Mesodermal cell (in vitro differentiated cells): Measurements from ENCODE around the gene SLAIN2.

ENCODE experiments used
- H3K27ac ChIP-seq: 2 replicates; pipeline ENCODE4 v1.7.0; 2013; ENCODE audit warnings: mild to moderate bottlenecking, low read depth, low read length, moderate library complexity; ENCODE audit not compliant: severe bottlenecking
- H3K36me3 ChIP-seq: 2 replicates; pipeline ENCODE4 v1.7.1; 2013; ENCODE audit warnings: mild to moderate bottlenecking, low read length, moderate library complexity; ENCODE audit not compliant: control insufficient read depth, insufficient read depth
- H3K4me1 ChIP-seq: one replicate; pipeline ENCODE4 v1.7.1; 2013; ENCODE audit warnings: mild to moderate bottlenecking, low read length; ENCODE audit not compliant: insufficient read depth, control insufficient read depth, poor library complexity, severe bottlenecking
- H3K4me3 ChIP-seq: 2 replicates; pipeline ENCODE4 v1.7.0; 2013; ENCODE audit warnings: low read length, control low read depth, mild to moderate bottlenecking; ENCODE audit not compliant: insufficient read depth, poor library complexity, severe bottlenecking; ENCODE audit errors: extremely low read depth
- H3K9me3 ChIP-seq: 2 replicates; pipeline ENCODE4 v1.7.1; 2013; ENCODE audit warnings: mild to moderate bottlenecking, low read length, moderate library complexity; ENCODE audit not compliant: control insufficient read depth
- WGBS, 2 experiments: methylation state at CpG; one replicate each; pipeline ENCODE4 v1.1.5; 2013; ENCODE audit warnings: missing lambda C conversion rate in 2 of 2; ENCODE audit not compliant: insufficient coverage in 2 of 2; 5-methylcytosine and 5-hydroxymethylcytosine counted together

The SLAIN2 gene

DNA sequence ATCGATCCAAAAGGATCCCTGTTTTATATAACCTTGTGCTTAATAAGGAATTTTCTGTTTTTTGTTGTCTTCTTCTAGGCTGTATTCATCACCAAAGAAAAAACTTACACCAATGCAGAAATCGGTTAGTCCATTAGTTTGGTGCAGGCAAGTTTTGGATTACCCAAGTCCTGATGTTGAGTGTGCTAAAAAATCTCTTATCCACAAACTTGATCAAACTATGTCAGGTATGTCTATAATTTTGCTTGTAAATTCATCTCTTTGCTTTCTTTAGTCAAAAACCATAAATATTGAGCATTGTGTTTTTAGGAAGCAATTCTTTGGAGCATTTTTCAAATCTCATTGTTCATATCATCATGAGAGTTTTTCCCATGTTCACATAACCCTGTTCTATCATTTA is 28.4 kb downstream of the SLAIN2 start:
- WGBS, 2 experiments, result no CpG with 5 or more reads among the region's 2 CpGs
- Histone ChIP-seq H3K4me1 (no peaks in the 10 kb centered on the region), H3K9me3 (no peaks in the 10 kb centered on the region), H3K27ac (no peak overlapping the region), H3K4me3 (no peak overlapping the region), H3K36me3 (no peaks in the 10 kb centered on the region)

DNA sequence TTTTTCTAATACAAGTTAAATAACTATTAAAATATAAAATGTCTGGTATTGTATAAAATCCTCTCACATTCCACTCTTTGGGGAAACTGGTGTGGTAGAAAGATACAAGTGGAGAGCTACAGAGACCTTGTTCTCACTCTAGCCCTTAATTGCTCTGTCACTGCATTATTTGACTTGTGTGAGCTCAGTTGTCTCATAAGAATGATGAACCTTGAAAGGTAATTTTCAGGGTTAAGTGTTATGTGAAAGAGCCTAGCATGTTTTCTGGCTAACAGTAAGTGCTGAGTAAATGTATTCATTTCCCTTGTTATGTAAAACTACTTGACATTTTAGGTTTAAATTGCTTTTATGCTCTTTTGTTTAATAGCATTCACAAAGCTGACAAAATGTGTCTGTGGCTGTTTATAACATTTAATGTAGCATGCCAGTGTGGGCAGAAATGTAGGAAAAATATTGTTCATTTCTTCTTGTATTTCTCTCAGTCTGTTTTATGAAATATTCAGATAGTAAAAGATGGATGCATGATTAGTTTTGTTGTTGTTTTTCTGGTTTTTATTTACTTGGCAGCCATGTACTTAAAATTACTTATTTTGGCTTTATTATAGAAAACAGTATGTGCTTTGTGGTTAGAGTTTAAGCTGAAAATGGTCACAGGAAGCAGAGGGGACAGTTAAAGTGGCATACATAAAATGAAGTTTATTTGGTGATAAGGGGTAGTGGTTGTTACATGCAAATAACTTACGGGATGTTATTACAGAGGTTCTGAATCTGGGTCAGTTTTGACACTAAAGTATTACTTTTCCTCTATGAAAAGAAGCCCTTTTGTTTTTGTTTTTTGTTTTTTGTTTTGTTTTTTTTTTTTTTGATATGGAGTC is 29.2 kb downstream of the SLAIN2 start:
- Histone ChIP-seq H3K4me3 (no peak overlapping the region), H3K9me3 (no peaks in the 10 kb centered on the region), H3K36me3 (no peaks in the 10 kb centered on the region), H3K27ac (no peak overlapping the region), H3K4me1 (no peaks in the 10 kb centered on the region)
- WGBS, 2 experiments, result no CpG with 5 or more reads among the region's 1 CpG

GRCh38 chr4:48372272-48372671 is 30.9 kb downstream of the SLAIN2 start:
- Histone ChIP-seq H3K4me1 (no peaks in the 10 kb centered on the region), H3K4me3 (no peak overlapping the region), H3K27ac (no peak overlapping the region), H3K9me3 (no peaks in the 10 kb centered on the region), H3K36me3 (peaks cover 3% of the 10 kb centered on the region)
- WGBS, 2 experiments, result 80% methylated on average over 1 of the region's 1 CpG; no CpG with 5 or more reads in 1 of the 2 experiments

GRCh38 chr4:48375651-48376304 is 34.4 kb downstream of the SLAIN2 start:
- H3K4me3 ChIP-seq, result no peak overlapping the region
- H3K27ac ChIP-seq, result no peak overlapping the region
- 82 to 95% methylated on average over 6 of the region's 6 CpGs for WGBS, 2 experiments
- no peaks in the 10 kb centered on the region for H3K4me1 ChIP-seq
- no peaks in the 10 kb centered on the region for H3K9me3 ChIP-seq
- H3K36me3 ChIP-seq, result peaks cover 20% of the 10 kb centered on the region

DNA sequence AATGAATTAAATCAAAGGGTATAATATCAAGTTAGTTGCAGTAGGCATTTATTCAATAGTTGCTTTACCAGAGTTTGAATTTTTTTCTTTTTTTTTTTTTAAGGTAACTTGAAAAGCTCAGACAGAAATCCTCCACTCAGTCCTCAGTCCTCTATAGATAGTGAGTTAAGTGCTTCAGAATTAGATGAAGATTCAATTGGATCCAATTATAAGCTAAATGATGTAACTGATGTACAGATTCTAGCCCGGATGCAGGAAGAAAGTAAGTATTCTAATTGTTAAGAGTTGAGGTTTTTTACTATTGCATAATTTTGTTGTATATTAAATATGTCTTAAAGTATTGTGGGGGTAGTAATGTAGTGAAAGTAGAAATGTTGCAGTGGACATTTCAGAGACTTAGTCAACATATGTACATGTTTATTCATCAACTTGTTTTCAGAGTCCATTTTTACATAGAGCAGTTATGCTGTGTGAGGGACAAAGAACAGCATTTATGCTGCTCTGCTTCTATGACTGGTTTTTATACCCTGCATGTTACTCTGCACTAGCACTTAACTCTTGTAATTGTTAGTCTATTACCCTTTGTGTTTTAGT is 38.4 kb downstream of the SLAIN2 start:
- H3K9me3 ChIP-seq, result no peaks in the 10 kb centered on the region
- H3K4me1 ChIP-seq, result no peaks in the 10 kb centered on the region
- WGBS, 2 experiments, result no CpG with 5 or more reads among the region's 1 CpG
- H3K36me3 ChIP-seq, result peaks cover 37% of the 10 kb centered on the region
- no peak overlapping the region for H3K4me3 ChIP-seq
- no peak overlapping the region for H3K27ac ChIP-seq

GRCh38 chr4:48380583-48381167 is 39.3 kb downstream of the SLAIN2 start:
- Histone ChIP-seq H3K4me1 (no peaks in the 10 kb centered on the region), H3K9me3 (no peaks in the 10 kb centered on the region), H3K4me3 (no peak overlapping the region), H3K36me3 (peaks cover 47% of the 10 kb centered on the region), H3K27ac (no peak overlapping the region)
- WGBS, 2 experiments, result 60% methylated on average over 1 of the region's 1 CpG; no CpG with 5 or more reads in 1 of the 2 experiments

DNA sequence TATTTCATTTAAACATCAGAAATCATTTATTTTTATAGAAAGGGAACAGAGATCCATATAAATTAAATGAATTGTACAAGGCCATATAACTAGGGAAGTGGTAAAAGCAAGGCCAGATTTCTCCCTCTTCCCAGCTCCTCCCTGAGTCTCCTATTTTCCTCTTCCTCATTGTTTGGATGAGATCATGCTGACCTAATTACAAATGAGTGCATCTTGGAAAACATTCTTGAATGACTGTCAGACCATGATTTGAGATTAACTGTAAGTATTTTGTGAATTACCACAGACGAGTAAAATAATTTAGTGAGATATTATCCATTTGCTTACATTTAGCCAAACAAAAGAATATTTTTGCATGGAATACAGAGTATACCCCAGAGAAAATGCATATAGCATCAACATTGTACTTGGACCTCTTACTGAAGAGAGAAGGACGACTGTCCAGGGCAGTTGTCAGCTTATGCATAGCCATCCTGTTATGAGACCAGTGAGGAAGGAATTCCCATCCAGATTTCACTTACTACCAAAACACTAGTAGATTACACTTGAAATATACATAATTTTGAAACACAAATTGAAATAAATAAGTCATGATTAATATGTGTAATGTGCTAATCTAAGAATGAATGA is 47.3 kb downstream of the SLAIN2 start:
- Histone ChIP-seq H3K4me1 (peaks cover 6% of the 10 kb centered on the region), H3K4me3 (no peak overlapping the region), H3K36me3 (peaks cover 37% of the 10 kb centered on the region), H3K27ac (no peak overlapping the region), H3K9me3 (no peaks in the 10 kb centered on the region)
- 80% methylated on average over 1 of the region's 2 CpGs; no CpG with 5 or more reads in 1 of the 2 experiments for WGBS, 2 experiments

DNA sequence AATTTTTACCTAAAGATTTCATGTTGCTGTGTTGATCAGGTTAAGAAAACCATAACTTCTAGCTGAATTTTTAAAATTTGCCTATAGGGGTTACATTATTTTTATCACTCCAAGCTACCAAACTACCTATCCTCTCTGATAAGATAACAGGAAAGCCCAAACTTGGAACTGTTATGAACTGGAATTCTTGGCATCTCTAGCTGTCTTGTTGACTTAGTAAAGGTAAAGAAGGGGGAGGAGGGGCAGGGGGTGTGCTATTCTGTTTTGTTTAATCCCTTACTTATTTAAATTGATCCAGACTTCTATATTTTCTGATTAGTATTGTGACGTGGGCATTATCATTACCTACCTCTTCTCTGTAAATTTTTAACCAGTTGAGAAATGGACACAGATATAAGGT is 54.7 kb downstream of the SLAIN2 start:
- Histone ChIP-seq H3K4me3 (no peak overlapping the region), H3K9me3 (no peaks in the 10 kb centered on the region), H3K36me3 (peaks cover 29% of the 10 kb centered on the region), H3K4me1 (peaks cover under 1% of the 10 kb centered on the region), H3K27ac (no peak overlapping the region)
- no CpG with 5 or more reads among the region's 1 CpG for WGBS, 2 experiments

GRCh38 chr4:48400416-48400815 is 59.1 kb downstream of the SLAIN2 start:
- H3K9me3 ChIP-seq, result no peaks in the 10 kb centered on the region
- WGBS, 2 experiments, result 95 to 100% methylated on average over 2 to 3 of the region's 6 CpGs
- H3K36me3 ChIP-seq, result peaks cover 35% of the 10 kb centered on the region
- H3K4me3 ChIP-seq, result no peak overlapping the region
- H3K27ac ChIP-seq, result no peak overlapping the region
- H3K4me1 ChIP-seq, result no peaks in the 10 kb centered on the region

- Histone ChIP-seq H3K4me3 (no peak overlapping the region), H3K27ac (no peak overlapping the region), H3K9me3 (no peaks in the 10 kb centered on the region), H3K36me3 (peaks cover 26% of the 10 kb centered on the region), H3K4me1 (no peaks in the 10 kb centered on the region)
- WGBS, 2 experiments, result 100% methylated on average over 3 of the region's 5 CpGs
Measured at GRCh38 chr4:48403358-48403757, 62.0 kb downstream of the SLAIN2 start.
